Transverse colon (tissue), 4 donors: ENCODE measurements around the gene SF3B3. TPM values are rescaled to one million over a fixed set of nuclear protein-coding genes. Genes with fewer than 3 reads are reported as not detected.

Experiments used
- DNase-seq: peaks from one replicate; pipeline ENCODE4 v3.0.0-alpha.2; 2019
- H3K27ac ChIP-seq, 4 donors: fragments of 200-600 bp; sonication (generic); 2 replicates each; pipeline ENCODE4 v1.5.1; 2016 to 2018; ENCODE audit warnings: inconsistent platforms in 4 of 4
- H3K27me3 ChIP-seq: fragments of 200-600 bp; sonication (generic); 2 replicates; pipeline ENCODE4 v1.5.1; 2017; ENCODE audit warnings: inconsistent platforms
- H3K36me3 ChIP-seq, 4 donors: fragments of 200-600 bp; sonication (generic); 2 replicates each; pipeline ENCODE4 v1.5.1; 2017 to 2019; ENCODE audit warnings: inconsistent platforms in 4 of 4
- H3K4me1 ChIP-seq, 4 donors: fragments of 200-600 bp; sonication (generic); 2 replicates each; pipeline ENCODE4 v1.5.1; 2017 to 2020; ENCODE audit warnings: inconsistent platforms in 4 of 4
- H3K4me3 ChIP-seq, 4 donors: fragments of 200-600 bp; sonication (generic); 1 replicate in 1 of 4; 2 replicates in 3 of 4; pipeline versions ENCODE4 v1.5.1 to v1.6.1; 2017 to 2019; ENCODE audit warnings: inconsistent platforms in 4 of 4
- H3K9me3 ChIP-seq, 2 donors: fragments of 200-600 bp; sonication (generic); 2 replicates each; pipeline ENCODE4 v1.5.1; 2017 to 2019; ENCODE audit warnings: inconsistent platforms in 2 of 2
- CTCF ChIP-seq, 5 experiments: fragments of 200-600 bp in 3 of 5; fragments of 450-650 bp in 2 of 5; sonication (generic) in 3 of 5; IDR thresholded peaks; 1 replicate in 2 of 5; 2 replicates in 3 of 5; pipeline ENCODE4 v1.5.1; 2016 to 2017; ENCODE audit warnings: antibody characterized with exemption in 5 of 5, inconsistent platforms in 3 of 5, mild to moderate bottlenecking in 2 of 5, moderate library complexity in 1 of 5
- EP300 ChIP-seq: sonication (generic); formaldehyde crosslinking; IDR thresholded peaks from one replicate; pipeline ENCODE4 v1.6.1; 2017; ENCODE audit warnings: antibody characterized with exemption, low read depth
- POLR2A ChIP-seq: fragments of 450-650 bp; IDR thresholded peaks from one replicate; pipeline ENCODE4 v1.6.1; 2016; ENCODE audit warnings: antibody characterized with exemption, mild to moderate bottlenecking, moderate library complexity
- POLR2AphosphoS5 ChIP-seq, 3 donors: sonication (generic); formaldehyde crosslinking; IDR thresholded peaks; one replicate each; pipeline ENCODE4 v1.6.1; 2016; ENCODE audit warnings: antibody characterized with exemption in 3 of 3
- WGBS, 2 donors: methylation state at CpG; one replicate each; pipeline ENCODE4 v1.1.5; 2018; ENCODE audit warnings: low coverage in 1 of 2; 5-methylcytosine and 5-hydroxymethylcytosine counted together
- in situ Hi-C, 4 donors: fragments of 200-750 bp; cut with MboI; loops; one replicate each; pipeline versions ENCODE4 v1.15.0 to v1.15.1; 2017; ENCODE audit warnings: low sequenced_read_pairs in 3 of 4, low pct_ligation_motif_present in 1 of 4, low pct_unique_long_range_greater_than_20kb in 1 of 4
- intact Hi-C: fragments of 100-400 bp; cut with DNase I; formaldehyde crosslinking; loops from one replicate; pipeline ENCODE4 v1.15.1; 2023; ENCODE audit warnings: low total_unique reads
- total RNA-seq, 4 donors: library from RNA; depleted of rRNA; stranded (reverse); fragments of >200 nt; gene quantifications; one replicate each; pipeline ENCODE4 v1.1.0, GENCODE V29; 2016

Gene SF3B3
- total RNA-seq, 4 donors from 2014 or later = 59.5 to 135 (median 72.8) TPM

GRCh38 chr16:70540994-70541393 is 17.4 kb downstream of the SF3B3 start:
- intact Hi-C loops = no loop called here

GRCh38 chr16:70544548-70544947 is 20.9 kb downstream of the SF3B3 start:
- Histone ChIP-seq H3K4me1 (no peaks in the 10 kb centered on the region), H3K9me3 (no peaks in the 10 kb centered on the region), H3K27me3 (no peaks in the 10 kb centered on the region), H3K27ac (no peak overlapping the region), H3K36me3 (peaks cover 0 to 96% (median 47%) of the 10 kb centered on the region in 4 donors), H3K4me3 (no peak overlapping the region)
- in situ Hi-C loops = loop anchor here in 2 of 4 donors (25.0 kb wide), 2 partner anchors 182 to 218 kb away; no protein-coding TSS in a partner anchor
- TF ChIP-seq CTCF (IDR thresholded peaks at IDR 0.05) (no peak), EP300 (no peak), POLR2AphosphoS5 (IDR thresholded peaks at IDR 0.05) (no peak), POLR2A (no peak)
- intact Hi-C loops = no loop called here
- 57 to 82% methylated on average over 1 of the region's 1 CpG for WGBS, 2 donors
- DNase-seq = no peak

More at GRCh38 chr16:70540994-70541393, 17.4 kb downstream of the SF3B3 start:
- no peak for DNase-seq
- TF ChIP-seq POLR2A = no peak
- TF ChIP-seq EP300 = no peak
- no peak for TF ChIP-seq CTCF (IDR thresholded peaks at IDR 0.05)
- TF ChIP-seq POLR2AphosphoS5 (IDR thresholded peaks at IDR 0.05) = no peak
- Histone ChIP-seq H3K4me3 (no peak overlapping the region), H3K27ac (no peak overlapping the region), H3K4me1 (no peaks in the 10 kb centered on the region), H3K9me3 (no peaks in the 10 kb centered on the region), H3K27me3 (no peaks in the 10 kb centered on the region), H3K36me3 (peaks cover 0 to 97% (median 47%) of the 10 kb centered on the region in 4 donors)
- 56 to 100% methylated on average over 1 to 3 of the region's 3 CpGs for WGBS, 2 donors
- in situ Hi-C loops = loop anchor here in 2 of 4 donors (25.0 kb wide), 2 partner anchors 179 to 221 kb away; no protein-coding TSS in a partner anchor

GRCh38 chr16:70548936-70549335 is 25.3 kb downstream of the SF3B3 start:
- Histone ChIP-seq H3K4me1 (peaks cover 0 to 3% (median 0%) of the 10 kb centered on the region in 4 donors), H3K27ac (no peak overlapping the region), H3K36me3 (peaks cover 0 to 81% (median 38%) of the 10 kb centered on the region in 4 donors), H3K27me3 (no peaks in the 10 kb centered on the region), H3K4me3 (no peak overlapping the region), H3K9me3 (no peaks in the 10 kb centered on the region)
- in situ Hi-C loops = loop anchor here in 2 of 4 donors (25.0 kb wide), 2 partner anchors 187 to 213 kb away; no protein-coding TSS in a partner anchor
- TF ChIP-seq EP300 (no peak), POLR2AphosphoS5 (IDR thresholded peaks at IDR 0.05) (no peak), POLR2A (no peak), CTCF (IDR thresholded peaks at IDR 0.05) (no peak)
- intact Hi-C loops = no loop called here
- WGBS, 2 donors = 70 to 88% methylated on average over 2 of the region's 2 CpGs
- no peak for DNase-seq

- H3K36me3 ChIP-seq = peaks cover 0 to 81% (median 38%) of the 10 kb centered on the region in 4 donors
- H3K27ac ChIP-seq = no peak overlapping the region
- intact Hi-C loops = no loop called here
- no peaks in the 10 kb centered on the region for H3K9me3 ChIP-seq
- in situ Hi-C loops = no loop called here
- peaks cover 0 to 3% (median 0%) of the 10 kb centered on the region in 4 donors for H3K4me1 ChIP-seq
- TF ChIP-seq POLR2A (no peak), EP300 (no peak), CTCF (IDR thresholded peaks at IDR 0.05) (no peak), POLR2AphosphoS5 (IDR thresholded peaks at IDR 0.05) (no peak)
- WGBS, 2 donors = 83 to 91% methylated on average over 1 of the region's 1 CpG
- no peaks in the 10 kb centered on the region for H3K27me3 ChIP-seq
- no peak for DNase-seq
- H3K4me3 ChIP-seq = no peak overlapping the region
Observed at GRCh38 chr16:70550082-70550481, 26.5 kb downstream of the SF3B3 start.
